HL-60/S4 (cell line): Measurements from ENCODE around the gene HPCAL4.

Experiments used
- in situ Hi-C: fragments of 300-500 bp; cut with MboI; formaldehyde crosslinking; loops from 2 replicates; pipeline ENCODE4 v1.14.3; 2022; ENCODE audit warnings: low sequenced_read_pairs

The HPCAL4 gene

DNA sequence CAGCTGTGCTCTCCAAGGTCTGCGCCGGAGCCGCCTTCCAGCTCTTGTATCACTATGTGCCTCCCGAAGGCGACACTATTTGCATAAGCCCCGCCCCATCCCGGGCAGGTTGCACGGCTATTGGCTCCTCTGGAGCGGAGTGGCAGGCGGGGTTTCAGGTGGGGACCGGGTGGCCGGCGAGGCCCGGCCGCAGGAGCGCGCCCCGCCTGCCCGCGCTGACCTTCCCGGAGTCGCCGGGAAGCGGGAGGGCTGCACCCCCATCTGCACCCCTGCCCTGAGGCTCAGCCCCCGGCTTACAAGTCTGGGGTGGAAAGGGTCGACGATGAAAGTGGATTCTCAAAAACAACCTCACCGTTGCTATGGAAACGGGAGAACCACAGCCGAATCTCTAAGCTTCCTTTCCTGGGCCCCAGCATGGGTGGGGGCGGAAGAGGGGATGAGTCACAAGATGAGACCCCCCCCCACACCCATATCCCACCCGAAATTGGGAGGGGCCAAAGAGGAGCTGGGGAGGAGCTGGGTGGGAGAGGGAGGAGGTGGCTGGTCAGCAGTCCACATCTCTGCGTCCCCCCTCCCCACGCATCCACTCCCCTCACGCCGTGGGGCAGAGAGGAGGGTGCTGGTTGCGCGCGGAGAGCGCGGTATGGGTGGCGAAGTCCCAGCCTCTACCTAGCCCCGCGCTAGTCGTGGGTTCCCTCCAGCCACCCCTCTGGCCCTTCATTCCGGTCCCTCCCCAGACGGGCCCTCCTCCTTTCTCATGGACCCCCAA lies at the start of gene HPCAL4:
Gene HPCAL4, minus strand, starts transcription at position 51 of the 769 bp plus-strand sequence. CDS start 6,830 bp downstream, outside the sequence.
- in situ Hi-C loops: no loop called here

DNA sequence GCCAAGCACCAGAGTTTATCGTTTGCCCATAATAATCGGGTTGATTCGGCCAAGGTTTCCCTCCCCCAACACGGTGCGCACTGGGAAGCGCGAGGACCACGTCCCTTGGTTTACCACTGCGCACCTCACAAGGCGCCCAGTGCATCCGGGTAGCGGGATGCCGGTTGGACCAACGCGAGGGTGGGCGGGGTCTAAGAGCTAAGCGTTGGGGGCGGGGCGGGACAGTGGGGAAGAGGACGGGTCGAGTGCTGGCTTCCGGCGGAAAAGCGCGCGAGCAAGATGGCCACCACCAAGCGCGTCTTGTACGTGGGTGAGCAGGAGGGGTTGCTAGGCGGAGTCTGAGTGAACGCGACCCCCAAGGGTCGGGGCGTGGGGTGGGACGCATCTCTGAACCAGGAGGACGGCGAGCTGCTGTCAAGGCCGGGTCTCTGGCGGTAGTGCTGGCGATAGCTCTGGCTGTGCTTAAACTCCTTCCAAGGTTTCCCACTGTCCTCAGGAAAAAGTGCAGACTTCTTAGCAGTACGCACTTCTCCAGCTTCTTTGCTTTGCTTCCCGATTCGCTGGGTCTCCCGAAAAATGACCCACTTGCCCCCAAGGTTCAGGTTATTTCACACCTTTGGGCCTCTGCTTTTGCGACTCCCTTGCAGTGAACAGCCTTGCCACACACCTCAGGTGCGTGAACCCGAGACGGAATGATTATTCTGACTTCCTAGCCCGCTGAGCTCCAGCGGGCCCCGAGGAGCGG lies 47.6 kb upstream of the HPCAL4 start, which contains the start of gene PPIE:
Gene PPIE, plus strand, starts transcription at position 261 of the 745 bp plus-strand sequence. Its CDS starts 19 bp downstream, at position 280.
- in situ Hi-C loops: no loop called here

DNA sequence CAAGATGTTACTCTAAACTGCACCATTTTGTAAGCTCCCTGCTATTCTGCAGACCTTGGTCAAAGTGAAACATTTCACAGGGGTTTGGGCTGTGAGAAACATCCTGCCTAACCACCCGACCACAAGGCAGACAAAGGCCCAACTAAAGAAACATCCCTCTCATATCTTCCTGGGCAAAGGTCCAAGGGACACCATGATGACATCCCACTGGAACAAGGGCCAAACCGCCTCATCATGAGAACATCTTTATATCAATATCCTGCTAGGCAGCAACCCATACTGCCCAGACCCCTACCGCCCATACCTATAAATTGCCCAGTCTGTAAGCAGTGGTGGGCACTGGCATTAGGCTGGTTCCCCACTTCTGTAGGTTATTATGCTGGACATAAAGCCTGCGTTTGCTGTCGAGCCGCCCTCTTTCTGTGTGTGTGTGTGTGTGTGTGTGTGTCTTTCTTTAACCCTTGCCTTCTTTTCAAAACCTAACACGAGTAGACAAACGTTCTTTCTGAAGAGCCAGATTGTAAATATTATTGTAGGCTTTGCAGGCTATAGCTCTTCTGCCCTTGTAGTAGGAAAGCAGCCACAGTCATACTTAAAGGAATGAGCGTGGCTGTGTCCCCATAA lies 46.4 kb upstream of the HPCAL4 start:
- in situ Hi-C loops: no loop called here

DNA sequence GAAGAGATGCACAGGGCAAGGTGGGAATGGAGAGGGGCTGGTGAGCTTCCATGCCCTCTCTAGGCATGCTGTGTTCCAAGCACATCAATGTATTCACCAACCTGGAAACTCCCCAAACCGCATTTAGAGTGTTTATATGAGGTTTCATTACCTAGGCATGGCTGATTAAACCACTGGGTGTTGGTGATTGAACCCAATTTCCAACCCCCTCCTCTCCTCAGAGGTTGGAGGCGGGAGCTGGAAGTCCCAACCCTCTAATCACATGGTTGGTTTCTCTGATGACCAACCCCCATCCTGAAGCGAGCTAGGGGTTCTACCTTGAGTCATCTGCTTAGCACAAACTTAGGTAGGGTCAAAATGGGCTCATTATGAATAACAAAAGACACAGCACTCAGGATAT lies 44.5 kb upstream of the HPCAL4 start:
- in situ Hi-C loops: no loop called here

DNA sequence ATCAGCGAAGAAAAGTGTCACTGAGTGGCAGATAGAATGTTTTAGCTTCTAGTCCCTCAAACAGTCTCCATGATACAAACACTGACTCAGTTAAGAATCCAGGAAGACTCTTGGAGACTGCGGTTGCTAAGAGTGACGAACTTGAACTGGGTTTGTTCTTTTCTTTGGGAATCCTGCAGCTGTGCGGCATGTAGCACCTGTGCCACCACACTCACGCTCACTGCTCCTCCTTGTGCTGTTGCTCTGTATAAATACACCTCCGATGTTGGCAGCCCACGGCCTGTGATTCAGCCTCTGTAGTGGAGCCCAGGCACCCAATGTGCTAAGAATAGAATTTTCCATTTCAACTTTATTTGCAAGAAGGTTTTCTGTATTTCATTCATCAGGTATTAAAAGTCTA lies 41.9 kb upstream of the HPCAL4 start:
- in situ Hi-C loops: no loop called here

DNA sequence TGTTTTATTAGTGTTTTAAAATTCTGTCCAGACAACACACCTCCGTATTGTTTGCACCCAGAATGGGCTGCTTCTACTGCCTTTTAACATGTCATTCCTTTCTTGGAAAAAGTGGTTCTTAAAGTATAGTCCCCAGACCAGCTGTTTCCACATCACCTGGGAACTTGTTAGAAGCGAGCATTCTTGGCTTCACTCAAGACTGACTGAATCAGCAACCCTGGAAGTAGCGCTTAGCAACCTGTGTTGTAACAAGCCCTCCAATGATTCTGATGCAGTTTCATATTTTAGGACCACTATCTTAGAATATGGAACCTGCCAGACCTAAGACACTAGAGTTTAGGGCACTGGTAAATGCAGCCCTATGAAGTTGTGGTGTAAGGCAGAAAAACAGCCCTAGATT lies 41.5 kb upstream of the HPCAL4 start:
- in situ Hi-C loops: no loop called here

DNA sequence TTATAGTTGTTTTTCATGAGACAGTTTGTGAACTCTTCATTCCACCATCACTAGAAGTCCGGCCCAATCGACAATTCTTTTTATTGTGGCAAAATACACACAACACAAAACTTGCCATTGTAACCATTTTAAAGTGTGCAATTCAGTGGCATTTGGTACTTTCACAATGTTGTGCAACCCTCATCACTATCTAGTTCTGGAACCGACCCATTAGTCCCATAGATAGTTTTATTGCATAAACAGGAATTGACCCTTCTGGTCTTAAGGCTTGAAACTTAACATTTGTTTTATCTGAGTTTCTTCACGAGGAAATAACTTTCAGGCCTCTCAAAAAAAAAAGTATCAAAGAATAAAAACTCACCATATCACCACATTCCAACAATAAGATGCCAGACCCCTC lies 38.6 kb upstream of the HPCAL4 start:
- in situ Hi-C loops: no loop called here

DNA sequence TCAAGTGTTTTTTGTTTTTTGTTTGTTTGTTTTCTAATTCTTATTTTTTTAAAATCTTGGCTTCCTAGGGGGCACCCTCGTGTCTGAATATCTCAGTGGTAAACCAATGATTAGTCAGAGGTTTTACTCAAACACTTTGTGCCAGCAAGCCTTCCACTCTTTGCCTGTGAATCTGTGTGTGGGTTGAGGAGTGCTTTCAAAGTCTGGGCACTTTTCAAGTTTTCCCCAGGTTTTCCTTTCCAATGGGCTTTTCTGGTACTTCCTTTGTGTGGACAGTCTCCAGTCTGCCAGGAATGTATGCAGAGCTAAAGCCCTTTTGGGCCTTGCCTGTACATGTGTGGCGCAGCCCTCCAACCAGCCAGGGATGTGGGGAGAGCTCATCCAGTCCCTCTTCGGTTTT lies 37.8 kb upstream of the HPCAL4 start:
- in situ Hi-C loops: no loop called here

DNA sequence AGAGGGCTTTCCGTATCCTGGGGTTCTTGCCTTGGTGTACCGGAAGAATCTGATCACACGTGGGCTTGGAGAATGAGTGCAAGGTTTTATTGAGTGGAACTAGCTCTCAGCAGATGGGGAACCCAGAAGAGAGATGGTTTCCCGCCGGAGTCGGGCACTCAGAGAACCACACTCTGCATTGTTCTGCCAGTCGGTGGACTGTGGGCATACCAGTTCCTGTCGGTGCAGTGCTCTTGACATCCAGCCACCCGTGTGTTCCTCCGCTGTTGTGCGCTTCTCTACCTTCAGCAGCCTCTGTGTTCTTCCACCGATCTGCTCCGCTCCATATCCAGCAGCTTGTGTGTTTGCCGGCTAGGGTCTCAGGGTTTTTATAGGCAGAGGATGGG lies 36.7 kb upstream of the HPCAL4 start:
- in situ Hi-C loops: no loop called here

DNA sequence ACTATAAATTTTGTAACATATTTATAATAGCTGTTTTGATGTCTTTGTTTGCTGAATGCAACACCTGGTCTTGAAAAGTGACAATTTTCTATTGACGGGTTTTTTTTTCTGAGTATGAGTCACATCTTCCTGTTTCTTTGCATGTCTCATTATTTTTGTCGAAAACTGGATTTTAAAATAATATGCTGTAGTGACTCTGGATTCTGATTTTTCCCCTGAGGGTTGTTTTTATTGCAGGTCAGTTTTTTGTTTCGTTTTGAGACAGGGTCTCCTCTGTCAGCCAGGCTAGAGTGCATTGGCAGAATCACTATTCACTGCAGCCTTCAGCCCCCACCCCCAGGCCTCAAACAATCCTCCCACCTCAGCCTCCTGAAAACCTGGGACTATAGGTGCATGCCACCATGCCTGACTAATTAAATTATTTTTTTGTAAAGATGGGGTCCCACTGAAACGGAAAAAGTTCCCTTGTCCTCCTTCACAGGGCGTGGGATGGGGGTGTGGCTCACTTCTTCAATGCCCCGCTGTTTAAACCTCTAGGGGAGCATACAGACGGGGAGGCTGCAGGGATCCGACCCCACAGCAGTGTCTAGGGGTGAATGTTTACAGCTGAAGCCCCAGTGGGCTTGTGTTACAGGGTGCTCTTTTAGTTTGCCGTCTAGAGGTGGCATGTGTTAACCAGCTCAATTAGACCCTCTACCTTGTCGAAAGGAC lies 36.1 kb upstream of the HPCAL4 start:
- in situ Hi-C loops: no loop called here

DNA sequence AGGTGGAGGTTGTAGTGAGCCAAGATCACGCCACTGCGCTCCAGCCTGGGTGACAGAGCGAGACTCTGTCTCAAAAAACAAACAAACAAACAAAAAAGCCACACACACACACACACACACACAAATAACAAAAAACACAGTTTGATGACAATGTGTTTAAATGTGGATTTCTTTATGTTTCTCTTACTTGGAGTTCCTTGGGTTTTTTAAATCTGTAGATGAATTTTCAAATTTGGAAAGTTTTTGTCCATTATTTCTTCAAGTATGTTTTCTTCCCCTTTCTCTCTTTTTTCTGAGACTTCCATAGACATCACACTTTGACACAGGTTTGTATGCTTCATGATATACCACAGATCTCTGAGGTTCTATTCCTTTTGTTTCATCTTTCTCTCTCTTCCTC lies 35.4 kb upstream of the HPCAL4 start:
- in situ Hi-C loops: no loop called here

DNA sequence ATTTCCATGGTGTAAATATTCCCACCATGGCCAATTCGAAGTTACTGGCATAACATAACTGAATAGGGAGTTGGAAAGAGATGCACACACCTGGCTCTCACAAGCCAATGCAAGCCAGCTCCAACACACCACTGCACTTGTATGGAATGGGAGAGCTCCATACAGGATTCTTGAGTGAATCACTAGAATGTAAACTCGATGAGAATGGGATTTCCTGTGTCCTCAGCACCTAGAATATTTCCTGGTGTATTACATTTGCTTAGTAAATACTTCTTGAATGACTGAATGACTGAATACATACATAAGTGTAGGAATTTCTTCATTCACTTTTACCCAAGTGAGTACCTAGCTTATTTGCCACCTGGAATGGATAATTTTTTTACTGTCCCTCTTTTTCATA lies 31.3 kb upstream of the HPCAL4 start:
- in situ Hi-C loops: no loop called here

DNA sequence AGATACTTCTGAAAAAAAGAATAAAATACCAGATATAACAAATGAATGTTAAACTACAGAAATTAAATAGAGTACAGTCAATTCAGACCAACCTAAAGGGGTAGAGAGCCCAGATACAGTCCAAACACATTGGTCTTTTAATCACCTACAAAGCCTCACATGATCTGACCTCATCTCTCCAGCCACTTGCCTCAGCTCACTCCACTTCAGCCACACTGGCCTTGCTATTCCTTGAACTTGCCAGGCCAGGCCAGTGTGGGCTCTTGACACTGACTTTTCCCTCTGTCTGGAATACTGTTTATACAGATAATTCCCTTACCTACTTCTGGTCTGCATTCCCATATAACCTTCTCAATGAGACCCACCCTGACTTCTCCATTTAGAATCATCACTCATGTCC lies 30.4 kb upstream of the HPCAL4 start:
- in situ Hi-C loops: no loop called here

DNA sequence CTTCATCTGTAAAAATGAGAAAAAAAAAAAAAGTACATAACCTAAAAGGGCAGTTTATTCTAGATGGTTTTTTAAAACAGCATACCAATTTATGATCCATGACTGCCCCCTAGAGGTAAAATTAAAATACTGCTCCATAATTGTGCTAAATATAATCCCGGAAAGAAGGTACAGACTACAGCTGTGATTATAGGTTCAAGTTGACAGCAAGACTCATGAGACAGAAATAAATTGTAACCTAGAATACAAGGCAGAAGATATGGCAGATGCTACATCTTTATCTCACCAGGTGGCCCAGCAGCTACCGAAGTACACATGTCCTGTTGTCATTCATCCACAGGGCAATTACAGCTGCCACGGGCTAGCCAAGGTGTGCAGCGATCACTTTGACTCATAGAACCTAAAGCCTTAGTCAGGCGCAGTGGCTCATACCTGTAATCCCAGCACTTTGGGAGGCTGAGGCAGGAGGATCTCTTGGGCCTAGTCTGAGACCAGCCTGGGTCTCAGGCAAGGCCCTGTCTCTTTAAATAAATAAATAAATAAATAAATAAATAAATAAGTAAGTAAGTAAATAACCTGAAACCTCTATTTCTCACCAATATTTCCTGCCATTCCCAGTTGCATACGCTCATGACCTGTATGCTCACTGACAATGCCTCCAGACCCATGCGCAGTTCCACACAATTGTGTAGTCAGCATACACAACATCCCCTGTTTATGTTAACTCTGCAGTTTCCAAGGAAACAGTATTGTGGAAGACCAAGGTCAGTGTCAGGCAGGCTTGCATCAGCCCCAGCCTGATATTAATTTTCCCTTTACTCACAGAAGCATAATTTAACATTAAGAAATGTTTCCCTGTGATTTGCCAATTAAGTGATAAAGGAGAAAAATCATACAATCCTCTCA lies 29.1 kb upstream of the HPCAL4 start:
- in situ Hi-C loops: no loop called here

DNA sequence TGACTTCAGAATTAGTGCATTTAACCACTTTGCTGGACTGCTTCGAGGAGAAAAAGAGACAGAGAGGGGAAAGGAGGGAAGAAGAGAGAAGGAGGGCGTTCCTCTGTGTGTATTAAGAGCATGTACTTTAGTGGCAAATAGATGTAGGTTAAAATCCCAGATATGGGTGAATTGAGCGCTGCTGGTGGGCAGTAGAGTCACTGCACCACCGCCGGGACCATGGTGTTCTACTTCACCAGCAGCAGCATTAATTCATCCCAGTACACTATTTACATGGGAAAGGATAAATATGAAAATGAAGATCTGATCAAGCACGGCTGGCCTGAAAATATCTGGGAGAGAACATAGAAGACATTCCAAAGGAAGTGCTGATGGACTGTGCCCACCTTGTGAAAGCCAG lies 26.6 kb upstream of the HPCAL4 start:
- in situ Hi-C loops: no loop called here

DNA sequence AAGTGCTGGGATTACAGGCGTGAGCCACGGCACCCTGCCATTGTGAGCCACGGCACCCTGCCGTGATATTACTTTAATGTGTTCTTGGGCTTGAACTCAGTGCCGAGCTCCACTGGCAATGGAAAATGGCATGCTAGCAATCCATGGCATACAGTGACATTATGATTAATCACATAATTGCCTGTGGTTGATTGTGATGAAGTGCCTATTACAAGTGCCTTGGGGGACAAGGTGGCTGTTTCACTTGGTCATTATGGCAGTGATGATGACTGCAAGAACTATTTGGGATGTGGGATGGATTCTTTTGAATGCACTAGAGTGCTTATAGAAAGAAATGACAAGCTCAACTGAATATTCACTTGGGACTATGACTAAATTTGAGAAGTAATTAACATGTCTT lies 22.3 kb upstream of the HPCAL4 start:
- in situ Hi-C loops: no loop called here

DNA sequence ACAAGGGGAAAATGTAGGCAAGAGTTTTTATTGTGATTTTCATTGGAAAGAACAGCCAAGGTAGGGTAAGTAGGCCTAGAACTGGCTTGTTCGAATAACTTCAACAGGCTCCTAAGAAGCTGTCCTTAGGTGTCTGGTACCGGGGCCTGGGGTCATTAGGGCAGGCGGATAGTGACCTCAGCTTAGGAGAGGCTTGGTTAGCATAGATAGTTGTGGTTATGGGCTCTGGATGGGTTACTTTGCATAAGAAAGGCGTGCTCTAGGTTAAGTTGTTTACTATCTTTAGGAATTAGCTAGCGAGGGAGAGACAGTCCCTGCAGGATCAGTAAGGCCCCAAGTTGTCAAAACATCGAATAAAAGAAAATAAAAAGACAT lies 20.7 kb upstream of the HPCAL4 start:
- in situ Hi-C loops: no loop called here

DNA sequence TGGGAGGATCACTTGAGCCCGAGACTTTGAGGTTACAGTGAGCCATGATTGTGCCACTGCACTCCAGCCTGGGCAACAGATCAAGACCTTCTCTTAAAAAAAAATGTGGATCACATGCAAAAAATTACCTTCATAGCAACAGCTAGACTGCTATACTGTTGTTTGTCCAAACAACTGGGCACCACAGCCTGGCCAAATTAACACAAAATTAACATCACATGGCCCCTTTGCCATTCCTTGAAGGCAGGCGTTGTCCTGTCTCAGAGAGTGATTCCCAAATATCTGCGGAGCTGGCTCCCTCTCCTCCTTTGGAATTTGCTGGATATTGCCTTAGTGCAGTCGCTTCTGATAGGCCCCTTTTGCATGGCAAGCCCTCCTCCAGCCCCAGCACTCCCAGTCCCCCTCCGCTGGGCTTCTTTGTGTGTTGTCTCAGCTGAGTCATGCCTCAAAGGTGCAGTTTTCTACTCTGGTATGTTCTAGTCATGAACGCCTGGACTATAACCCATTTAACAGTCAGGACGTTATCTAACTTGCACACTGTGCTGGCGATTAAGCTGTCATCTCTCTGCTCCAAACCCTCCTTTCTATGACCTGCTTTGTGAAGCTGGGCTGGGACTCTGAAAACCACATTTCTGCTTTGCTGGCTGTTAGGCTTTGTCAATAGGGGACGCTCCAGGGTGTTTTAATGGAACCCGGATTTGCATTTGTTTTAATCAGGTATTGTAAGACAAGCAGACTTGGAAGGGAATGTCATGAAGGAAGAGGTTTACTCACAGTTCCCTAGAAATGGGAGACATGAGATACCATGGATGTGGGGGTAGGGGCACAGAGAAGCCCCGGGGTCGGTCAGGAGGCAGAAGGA lies 20.1 kb upstream of the HPCAL4 start:
- in situ Hi-C loops: no loop called here

DNA sequence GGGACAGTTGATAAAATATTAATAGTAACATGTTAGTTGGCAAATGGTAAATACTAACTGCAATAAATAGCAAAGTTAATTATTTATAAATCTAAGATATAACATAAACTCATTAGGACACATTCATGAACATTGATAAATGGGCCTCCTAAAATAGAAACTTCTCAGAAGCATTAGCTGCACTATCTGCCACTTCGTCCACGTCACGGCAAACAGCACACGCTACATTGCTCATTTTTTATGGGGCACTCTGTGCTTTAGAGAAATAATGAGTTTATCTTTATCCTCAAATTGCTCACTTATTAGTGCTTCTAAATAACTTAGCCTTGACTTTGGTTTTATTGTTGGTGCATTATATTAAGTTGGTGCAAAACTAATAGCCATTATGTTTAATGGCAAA lies 16.3 kb upstream of the HPCAL4 start:
- in situ Hi-C loops: no loop called here
